ENCODE data around the gene SH3RF3.

The SH3RF3 gene

GRCh38 chr2:109081374-109081773 lies 47.6 kb upstream of the SH3RF3 start:
- no peaks in the 10 kb centered on the region for H3K4me1 ChIP-seq (ENCODE audit: low read depth, poor library complexity, severe bottlenecking)
- no peak overlapping the region for H3K9ac ChIP-seq
- H3K27me3 ChIP-seq (ENCODE audit: insufficient read depth, low read depth) = no peaks in the 10 kb centered on the region
- H3K27ac ChIP-seq = no peak overlapping the region
- H3K36me3 ChIP-seq (ENCODE audit: insufficient read depth) = no peaks in the 10 kb centered on the region
- no peak for TF ChIP-seq CTCF (conservative IDR thresholded peaks at IDR 0.05; ENCODE audit: low read depth, low read length)
- no peaks in the 10 kb centered on the region for H3K79me2 ChIP-seq (ENCODE audit: insufficient read depth, low read depth)
- H3K4me3 ChIP-seq (IDR thresholded peaks at IDR 0.05; ENCODE audit: insufficient read depth, low read depth, low read length) = no peak overlapping the region
- H4K20me1 ChIP-seq (ENCODE audit: insufficient read depth) = no peaks in the 10 kb centered on the region
- H2AFZ ChIP-seq (ENCODE audit: low read depth) = no peak overlapping the region
- no peak overlapping the region for H3K4me2 ChIP-seq

DNA sequence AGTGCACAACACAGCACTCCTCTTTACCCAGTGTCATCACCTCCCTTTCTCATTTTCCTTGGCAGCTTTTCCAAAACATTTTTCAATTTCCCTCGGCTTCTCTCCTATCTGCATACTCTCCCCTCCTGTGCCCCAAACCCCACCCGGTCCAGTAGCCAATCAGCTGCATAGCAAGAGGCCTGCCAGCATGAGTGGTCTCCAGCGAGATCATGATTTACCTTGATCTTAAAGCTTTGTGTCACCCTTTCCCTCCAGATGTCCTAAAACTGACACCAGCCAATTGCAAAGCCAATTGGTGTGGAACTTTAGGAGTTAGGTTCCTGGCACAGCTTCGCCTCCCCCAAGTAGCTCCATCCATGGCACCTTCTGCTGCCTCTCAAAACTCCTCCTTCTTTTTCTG lies 45.2 kb upstream of the SH3RF3 start:
- H3K36me3 ChIP-seq (ENCODE audit: insufficient read depth) = no peaks in the 10 kb centered on the region
- no peak overlapping the region for H2AFZ ChIP-seq (ENCODE audit: low read depth)
- TF ChIP-seq CTCF (conservative IDR thresholded peaks at IDR 0.05; ENCODE audit: low read depth, low read length) = no peak
- H3K9ac ChIP-seq = no peak overlapping the region
- no peaks in the 10 kb centered on the region for H4K20me1 ChIP-seq (ENCODE audit: insufficient read depth)
- H3K4me1 ChIP-seq (ENCODE audit: low read depth, poor library complexity, severe bottlenecking) = no peaks in the 10 kb centered on the region
- H3K4me3 ChIP-seq (IDR thresholded peaks at IDR 0.05; ENCODE audit: insufficient read depth, low read depth, low read length) = no peak overlapping the region
- H3K79me2 ChIP-seq (ENCODE audit: insufficient read depth, low read depth) = no peaks in the 10 kb centered on the region
- no peak overlapping the region for H3K4me2 ChIP-seq
- no peaks in the 10 kb centered on the region for H3K27me3 ChIP-seq (ENCODE audit: insufficient read depth, low read depth)
- no peak overlapping the region for H3K27ac ChIP-seq

DNA sequence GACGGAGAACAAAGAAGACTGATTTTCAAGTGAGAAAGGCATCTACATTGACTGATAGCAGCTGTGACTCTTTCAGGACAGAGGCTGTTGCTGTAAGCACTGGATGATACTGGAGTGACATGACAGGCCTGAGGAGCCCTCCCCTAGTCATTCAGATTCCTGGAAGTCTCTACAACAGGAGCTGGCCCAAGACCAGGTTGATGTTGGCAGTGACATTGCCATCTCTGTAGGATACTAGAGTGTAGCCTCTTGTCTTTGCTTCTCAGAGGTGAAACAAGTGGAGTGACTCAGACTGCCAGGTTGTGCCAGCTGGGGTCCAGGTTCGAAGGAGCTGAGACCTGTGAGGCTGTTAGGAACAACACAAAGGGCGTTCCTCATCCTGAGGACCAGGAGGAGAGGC lies 44.7 kb upstream of the SH3RF3 start:
- no peaks in the 10 kb centered on the region for H3K4me1 ChIP-seq (ENCODE audit: low read depth, poor library complexity, severe bottlenecking)
- no peaks in the 10 kb centered on the region for H3K79me2 ChIP-seq (ENCODE audit: insufficient read depth, low read depth)
- H3K4me2 ChIP-seq = no peak overlapping the region
- H3K9ac ChIP-seq = no peak overlapping the region
- H3K4me3 ChIP-seq (IDR thresholded peaks at IDR 0.05; ENCODE audit: insufficient read depth, low read depth, low read length) = no peak overlapping the region
- H3K27me3 ChIP-seq (ENCODE audit: insufficient read depth, low read depth) = no peaks in the 10 kb centered on the region
- no peaks in the 10 kb centered on the region for H3K36me3 ChIP-seq (ENCODE audit: insufficient read depth)
- H2AFZ ChIP-seq (ENCODE audit: low read depth) = no peak overlapping the region
- no peak overlapping the region for H3K27ac ChIP-seq
- no peak for TF ChIP-seq CTCF (conservative IDR thresholded peaks at IDR 0.05; ENCODE audit: low read depth, low read length)
- H4K20me1 ChIP-seq (ENCODE audit: insufficient read depth) = no peaks in the 10 kb centered on the region

DNA sequence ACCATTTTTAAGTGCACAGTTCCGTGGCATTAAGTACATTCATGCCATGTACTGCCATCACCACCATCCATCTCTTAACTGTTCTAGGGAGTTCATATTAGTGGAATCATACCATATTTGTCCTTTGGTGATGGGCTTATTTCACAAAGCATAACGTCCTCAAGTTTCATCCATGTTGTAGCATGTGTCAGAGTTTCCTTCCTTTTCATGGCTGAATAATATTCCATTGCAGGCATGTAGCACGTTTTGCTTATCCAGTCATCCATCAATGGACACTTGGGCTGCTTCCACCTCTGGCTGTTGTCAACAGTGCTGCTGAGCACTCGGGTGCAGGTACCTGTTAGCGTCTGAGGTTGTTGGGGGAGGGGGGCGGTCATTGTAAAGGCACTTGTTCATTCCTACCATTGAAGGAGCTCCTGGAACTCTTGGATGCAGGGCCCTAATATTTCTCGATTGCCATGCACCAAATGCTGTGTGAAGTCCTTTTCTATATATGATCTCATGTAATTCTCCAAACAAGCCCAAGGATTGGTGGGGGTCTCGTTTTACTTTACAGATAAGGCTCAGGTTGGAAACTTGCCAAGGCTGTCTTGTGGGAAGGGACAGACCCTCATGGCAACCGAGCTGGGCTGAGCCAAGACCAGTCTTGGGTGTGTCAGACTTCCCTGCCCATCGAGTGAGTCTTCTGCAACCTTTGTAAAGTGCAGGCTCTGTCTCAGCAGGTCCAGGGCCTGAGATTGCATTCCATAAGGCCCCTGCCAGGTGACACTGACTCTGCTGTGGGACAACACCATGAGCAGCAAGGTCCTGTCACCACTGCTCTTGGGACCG lies 42.9 kb upstream of the SH3RF3 start:
- Histone ChIP-seq H4K20me1 (ENCODE audit: insufficient read depth) (no peaks in the 10 kb centered on the region), H3K4me1 (ENCODE audit: low read depth, poor library complexity, severe bottlenecking) (no peaks in the 10 kb centered on the region), H3K79me2 (ENCODE audit: insufficient read depth, low read depth) (no peaks in the 10 kb centered on the region), H3K27ac (no peak overlapping the region), H2AFZ (ENCODE audit: low read depth) (no peak overlapping the region), H3K4me3 (IDR thresholded peaks at IDR 0.05; ENCODE audit: insufficient read depth, low read depth, low read length) (no peak overlapping the region), H3K9ac (no peak overlapping the region), H3K4me2 (no peak overlapping the region), H3K36me3 (ENCODE audit: insufficient read depth) (no peaks in the 10 kb centered on the region), H3K27me3 (ENCODE audit: insufficient read depth, low read depth) (no peaks in the 10 kb centered on the region)
- no peak for TF ChIP-seq CTCF (conservative IDR thresholded peaks at IDR 0.05; ENCODE audit: low read depth, low read length)

Measured in KMS-11 (cell line).